Stimulated activated naive CD8-positive, alpha-beta T cell treated with anti-CD3 and anti-CD28 coated beads, Interleukin-15, Interleukin-2, amounts not matched to agents 100 U/mL and 50 U/mL, for 24 hours (primary cell): ENCODE measurements around the gene HDAC10.
A peak's percentile ranks its signal among the peaks of the same experiment; 100 is the strongest.
"Not testable (repeated sequence)": the region's sequence is repeated elsewhere in the genome, so short reads cannot be mapped to it uniquely, and the experiment has no call there.

Experiments
- ATAC-seq: fragments of 150-1000 bp; cut with Tn5 transposase; one replicate; pipeline ENCODE4 v1.10.0; 2021
- DNase-seq: peaks from one replicate; pipeline ENCODE4 v3.0.0; 2021

HDAC10 gene

DNA sequence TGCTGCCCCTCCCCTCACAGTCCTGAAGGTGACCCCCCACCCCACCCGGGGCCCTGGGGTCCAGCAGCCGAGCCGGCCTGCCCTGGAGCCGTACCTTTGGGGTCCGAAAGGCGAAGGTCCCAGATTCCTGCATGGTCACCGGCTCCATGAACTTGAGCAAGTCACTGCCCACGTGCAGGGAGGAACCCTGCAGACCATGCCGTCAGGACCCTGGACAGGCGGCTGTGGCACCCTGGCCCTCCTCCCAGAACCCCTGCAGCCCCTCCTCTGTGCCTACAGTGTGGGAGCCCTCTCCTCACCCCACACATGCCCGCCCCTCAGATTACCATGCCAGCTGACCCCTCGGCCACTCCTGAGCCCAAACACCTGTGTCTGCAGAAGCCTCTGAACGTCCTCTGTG, 33.4 kb upstream of the HDAC10 start:
- ATAC-seq (no peak), DNase-seq (no peak)

DNA sequence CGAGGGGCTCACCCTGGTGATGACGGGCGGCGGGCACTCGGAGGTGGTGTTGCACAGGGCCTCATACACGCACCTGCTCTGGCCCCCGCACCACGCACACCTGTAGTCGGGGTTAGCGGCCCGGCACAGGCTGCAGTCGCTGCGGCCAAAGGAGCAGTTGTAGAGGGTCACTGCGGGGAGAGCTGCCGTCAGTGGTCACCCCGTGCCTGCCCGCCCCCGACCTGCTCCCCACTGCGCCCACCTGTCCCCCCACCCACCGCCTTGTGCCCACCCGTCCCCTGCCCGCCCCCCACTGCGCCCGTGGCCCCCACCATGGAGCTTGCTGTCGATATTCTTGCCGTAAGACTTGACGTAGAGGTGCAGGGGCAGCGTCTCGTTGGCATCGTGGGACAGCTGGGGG, 32.8 kb upstream of the HDAC10 start:
- ATAC-seq, result no peak
- no peak for DNase-seq

DNA sequence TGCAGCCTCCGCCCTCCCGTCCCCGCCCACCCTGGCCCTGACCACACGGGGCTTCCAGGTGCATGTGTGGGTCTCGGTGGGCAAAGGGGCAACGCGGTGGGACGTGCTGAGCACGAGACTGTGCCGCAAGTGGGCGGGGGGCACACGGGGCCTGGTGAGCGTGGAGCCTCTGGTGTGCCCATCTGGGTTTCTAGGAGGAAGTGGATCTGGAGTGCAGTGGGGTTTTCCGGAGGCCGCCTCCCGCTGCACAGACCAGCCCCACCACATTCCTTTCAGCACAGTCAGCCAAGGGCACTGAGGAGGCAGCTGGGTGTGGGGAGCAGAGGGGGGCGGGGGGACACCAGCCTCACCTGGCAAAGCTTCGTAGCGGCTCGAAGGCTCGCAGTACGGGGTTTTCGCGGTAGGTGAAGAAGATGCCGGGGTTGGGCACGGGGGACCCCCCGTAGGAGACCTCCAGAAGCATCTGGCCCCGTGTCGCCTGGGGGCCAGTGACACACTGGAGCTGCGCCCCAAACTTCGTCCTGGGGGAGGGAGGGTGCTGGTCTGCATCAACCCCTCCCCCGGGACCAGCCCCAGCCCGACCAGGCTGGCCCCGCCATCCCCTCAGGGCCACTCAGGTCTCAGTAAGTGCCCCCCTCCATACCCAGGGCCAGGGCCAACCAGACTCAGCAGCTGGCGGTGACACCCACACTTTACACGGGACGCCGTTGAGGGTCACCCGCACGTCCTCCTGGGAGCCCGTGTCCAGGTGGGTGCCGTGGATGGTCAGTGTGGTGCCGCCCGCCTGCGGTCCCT, 31.5 kb upstream of the HDAC10 start:
- no peak for DNase-seq

DNA sequence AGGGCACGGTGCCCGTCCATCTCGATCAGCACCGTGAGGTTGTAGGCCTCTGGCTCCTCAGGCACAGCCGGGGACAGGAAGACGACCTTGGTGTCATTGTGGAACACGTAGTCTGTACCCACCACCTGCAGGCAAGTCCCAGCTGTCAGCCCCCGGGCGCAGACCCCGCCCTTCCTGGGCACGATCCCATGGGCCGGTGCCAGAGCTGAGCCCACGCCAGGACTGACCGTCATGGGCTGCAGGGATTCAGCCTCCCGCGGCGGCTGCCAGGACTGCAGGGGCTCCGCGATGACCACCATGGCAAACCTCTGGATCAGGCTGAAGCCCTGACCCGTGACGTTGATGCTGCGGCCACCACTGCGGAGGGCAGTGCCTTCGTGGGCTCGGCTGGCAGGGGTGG, 30.9 kb upstream of the HDAC10 start:
- DNase-seq, result no peak
- no peak for ATAC-seq

More for the DNA sequence above, 31.5 kb upstream of the HDAC10 start:
- ATAC-seq, result no peak

DNA sequence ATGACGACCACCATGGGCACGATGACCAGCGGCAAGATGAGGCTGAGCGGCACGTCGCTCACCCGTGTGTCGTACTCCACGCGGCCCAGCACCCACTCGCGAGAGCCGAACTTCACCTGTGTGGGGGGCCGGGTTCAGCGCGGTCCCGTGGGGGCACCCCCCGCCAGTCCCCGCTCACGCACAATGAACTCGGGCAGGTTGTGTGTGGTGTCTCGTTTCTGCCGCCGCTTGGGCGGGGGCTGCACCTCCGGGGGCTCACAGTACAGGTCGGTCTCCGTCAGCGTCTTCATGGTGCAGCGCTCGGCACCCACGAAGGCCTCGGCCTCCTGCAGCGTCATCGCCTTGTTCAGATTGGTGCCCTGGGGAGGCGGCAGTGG, 30.3 kb upstream of the HDAC10 start:
- no peak for ATAC-seq
- DNase-seq, result no peak

DNA sequence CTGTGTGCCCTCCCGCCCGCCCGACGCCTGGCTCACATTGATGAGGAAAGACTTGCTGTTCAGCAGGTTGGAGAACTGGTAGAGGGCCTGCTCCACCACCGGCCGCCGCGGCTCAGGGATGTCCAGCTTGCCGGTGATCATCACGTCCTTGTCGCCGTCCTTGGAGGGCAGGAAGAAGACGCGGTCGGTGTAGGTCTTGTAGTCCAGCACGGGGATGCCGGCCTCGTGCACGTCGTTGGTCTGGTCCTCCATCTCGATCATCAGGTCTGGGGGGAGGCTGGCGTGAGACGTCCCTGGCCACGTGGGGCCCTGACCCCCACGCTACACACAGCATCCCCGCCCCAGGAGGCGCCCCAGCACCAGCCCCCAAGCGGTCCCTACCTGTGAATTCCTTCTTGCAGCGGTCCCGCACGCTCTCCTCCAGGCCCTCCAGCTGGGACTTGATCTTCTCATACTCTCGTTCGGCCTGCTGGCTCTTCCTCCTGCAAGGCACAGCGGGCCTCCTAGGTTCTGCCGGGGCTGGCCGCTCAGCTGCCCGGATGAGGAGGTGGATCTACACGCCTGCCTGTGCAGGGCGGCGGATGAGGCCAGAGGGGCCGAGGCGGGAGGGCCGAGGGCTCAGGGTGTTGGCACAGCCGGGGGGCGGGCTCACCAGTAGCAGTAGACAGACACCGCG, 29.8 kb upstream of the HDAC10 start:
- no peak for ATAC-seq
- DNase-seq, result no peak

DNA sequence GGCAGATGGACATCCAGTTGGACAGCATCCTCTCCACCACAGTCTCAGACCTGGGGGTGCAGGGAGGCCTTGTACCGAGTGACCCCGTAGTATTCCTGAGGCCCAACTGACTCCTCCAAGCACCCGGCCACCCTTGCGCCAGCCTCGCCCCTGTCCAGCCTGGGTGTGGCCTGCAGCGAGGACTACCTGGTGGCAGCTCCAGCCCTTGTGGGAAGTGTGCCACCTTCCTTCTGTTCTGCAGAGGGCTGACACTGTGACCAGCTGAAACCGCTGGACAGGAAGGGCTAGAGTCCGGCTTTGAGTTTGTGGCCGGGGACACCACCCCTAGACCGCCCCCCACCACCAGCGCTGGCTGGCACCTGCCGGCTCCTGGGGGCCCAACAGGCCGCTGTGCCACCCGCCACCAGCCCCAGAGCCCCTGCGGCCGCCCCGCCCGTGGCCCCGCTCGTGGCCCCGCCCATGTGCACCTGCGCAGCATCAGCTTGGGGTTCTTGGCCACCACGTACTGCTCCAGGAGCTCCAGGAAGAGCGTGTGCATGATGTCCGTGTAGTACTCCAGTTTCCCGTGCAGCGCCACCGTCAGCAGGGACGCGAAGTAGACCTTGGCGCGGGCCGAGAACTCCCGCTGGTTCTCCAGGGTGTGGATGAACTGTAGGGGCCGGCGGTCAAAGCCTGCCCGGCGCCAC, 29.1 kb upstream of the HDAC10 start:
- ATAC-seq (no peak), DNase-seq (no peak)

DNA sequence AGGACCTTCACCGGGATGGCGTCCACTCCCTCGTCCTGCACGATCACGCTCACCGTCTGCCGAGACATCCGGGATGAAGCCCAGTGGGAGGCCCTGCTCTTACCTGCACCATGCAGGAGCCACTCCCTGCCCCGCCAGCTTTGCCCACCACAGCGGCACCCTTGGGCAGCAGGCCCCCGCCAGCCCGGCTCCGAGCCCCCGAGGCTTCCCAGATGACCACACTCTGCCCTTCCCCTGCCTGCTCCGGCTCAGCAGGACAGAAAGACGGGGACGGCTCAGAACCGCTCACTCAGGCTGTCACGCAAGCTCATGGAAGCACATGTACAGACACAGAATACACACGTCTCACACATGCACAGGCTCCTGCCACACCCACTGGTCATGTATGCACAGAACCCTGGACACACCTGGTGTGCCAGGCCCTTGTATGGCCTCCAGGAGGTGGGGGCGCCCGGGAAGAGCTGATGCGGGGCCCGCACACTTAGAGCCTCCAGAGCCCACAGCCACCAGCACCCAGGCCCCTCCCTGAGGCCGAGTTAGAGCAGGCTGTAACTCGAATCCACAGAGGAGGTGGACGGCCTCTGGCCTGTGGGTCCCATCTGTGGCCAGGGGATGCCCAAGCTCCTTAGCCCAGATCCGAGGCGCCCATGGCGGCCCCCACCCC, 28.0 kb upstream of the HDAC10 start:
- ATAC-seq (no peak), DNase-seq (no peak)

DNA sequence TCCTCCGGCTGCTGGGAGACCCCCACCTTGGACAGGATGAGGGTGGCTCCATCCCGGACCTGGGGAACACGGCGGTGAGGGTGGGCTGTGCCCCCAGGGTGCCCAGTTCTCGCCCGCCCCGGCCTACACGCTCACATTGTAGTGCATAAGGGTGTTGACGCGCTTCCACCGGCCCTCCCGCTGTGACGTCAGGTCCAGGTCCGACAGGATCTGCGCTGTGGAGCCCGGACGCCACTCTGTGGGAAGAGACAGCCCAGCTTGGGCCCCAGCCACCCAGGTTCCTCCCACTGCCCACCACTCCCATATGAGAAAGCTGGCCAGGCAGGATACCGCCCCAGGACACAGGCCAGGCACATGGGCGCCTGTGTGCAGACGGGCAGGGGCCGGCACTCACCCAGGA, 27.4 kb upstream of the HDAC10 start:
- DNase-seq (no peak), ATAC-seq (no peak)

DNA sequence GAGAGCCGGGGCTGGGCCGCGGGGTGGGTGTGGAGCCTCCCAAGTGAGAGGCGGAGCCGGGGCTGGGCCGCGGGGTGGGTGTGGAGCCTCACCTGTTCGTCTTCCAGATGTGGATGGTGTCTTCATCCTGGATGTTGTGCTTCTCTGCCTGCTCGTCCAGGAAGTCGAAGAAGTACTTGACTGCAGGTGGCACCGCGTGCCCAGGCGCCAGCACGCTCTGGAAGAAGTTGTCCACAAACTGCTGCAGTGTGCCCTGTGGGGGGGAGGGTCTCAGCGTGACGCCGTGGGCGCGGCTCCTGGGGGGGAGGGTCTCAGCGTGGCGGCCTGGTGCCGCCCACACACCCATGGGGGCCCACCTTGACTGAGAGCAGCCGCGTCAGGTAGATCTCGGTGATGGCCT, 26.7 kb upstream of the HDAC10 start:
- ATAC-seq (no peak), DNase-seq (no peak)

DNA sequence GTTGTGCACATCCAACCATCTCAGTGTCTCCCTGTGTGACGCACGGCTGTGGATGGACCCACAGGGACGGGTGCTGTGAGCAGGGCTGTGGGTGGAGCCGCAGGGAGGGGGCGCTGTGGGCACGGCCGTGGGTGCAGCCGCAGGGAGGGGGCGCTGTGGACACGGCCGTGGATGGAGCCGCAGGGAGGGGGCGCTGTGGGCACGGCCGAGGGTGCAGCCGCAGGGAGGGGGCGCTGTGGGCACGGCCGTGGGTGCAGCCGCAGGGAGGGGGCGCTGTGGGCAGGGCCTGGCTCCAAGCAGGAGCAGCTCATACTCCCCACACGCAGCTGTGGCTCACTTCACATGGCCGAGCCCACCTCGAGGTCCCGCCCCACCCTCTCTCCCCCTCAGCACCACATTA, 25.1 kb upstream of the HDAC10 start:
- ATAC-seq, result peak; percentile 61
- peak; percentile 61 for DNase-seq

DNA sequence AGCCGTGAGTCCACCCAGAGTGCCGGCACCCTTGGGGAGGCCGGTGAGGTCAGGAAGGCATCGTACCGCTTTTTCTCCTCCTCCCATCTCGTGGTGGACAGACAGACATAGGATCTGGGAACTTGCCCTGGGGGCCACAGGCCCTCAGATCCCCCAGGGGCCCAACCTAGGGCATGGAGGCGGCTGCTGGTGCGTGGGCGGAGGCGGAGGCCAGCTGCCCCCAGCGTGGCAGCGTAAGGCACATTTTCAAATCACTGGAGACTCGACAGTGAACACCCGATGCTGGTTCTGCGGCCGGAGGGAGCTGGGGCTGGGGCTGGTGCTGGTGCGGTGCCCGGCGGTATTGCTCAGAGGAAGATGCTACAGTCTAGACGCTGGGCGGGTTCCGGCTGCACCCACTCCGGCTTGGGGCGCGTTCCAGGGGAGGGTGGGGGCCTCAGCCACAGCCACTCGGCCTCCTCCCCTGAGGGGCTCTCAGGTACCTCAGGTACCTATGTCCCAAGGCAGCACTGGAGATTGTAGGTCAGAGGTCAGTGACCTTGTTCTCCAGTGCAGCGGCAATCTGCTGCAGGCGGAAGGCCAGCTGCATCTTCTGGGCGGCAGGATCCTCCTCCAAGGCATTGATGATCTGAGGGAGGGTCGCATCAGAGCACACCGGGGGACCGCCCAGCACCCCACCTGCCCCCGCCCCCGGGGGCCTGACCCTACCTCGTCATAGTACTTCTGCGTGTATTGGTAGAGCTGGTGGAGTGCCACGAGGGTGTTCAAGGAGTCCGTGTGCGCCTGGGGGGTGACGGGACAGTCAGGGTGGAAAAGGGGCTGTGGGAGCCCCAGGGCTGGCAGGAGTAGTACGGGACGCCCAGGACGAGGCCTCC, 24.4 kb upstream of the HDAC10 start:
- ATAC-seq (no peak), DNase-seq (no peak)

DNA sequence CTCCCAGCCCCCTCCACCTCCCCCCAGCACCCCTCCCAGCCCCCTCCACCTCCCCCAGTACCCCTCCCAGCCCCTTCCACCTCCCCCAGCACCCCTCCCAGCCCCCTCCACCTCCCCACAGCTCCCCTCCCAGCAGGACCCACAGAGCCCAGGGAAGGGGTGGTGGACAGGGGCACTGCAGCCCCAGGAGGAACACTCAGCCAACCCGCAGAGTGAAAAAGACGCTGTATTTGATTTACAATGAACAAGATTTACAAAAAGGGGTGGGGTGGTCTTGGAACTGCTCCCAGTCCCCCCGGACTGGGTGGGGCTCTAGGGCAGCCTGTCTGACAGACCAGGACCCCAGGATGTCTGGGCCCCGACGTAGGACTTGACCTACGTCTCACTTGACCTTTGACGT, 23.7 kb upstream of the HDAC10 start:
- DNase-seq, result no peak
- no peak for ATAC-seq

DNA sequence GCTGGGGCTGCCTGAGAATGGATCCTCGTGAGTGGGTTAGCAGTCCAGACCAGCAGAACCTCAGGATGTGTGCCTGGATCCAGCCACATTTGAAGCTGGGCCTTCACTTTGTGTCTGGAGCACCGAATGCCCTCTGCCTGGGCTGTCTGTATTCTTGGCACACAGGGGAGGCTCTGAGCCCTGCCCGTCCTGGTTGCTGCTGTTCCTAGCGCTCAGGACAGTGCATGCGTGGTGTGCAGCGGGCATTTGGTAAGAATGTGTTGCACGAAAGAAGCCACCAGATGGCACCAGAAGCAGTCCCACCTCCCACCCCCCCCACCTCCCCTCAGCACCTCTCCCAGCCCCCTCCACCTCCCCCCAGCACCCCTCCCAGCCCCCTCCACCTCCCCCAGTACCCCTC, 23.2 kb upstream of the HDAC10 start:
- ATAC-seq, result no peak
- peak; percentile 49 for DNase-seq

DNA sequence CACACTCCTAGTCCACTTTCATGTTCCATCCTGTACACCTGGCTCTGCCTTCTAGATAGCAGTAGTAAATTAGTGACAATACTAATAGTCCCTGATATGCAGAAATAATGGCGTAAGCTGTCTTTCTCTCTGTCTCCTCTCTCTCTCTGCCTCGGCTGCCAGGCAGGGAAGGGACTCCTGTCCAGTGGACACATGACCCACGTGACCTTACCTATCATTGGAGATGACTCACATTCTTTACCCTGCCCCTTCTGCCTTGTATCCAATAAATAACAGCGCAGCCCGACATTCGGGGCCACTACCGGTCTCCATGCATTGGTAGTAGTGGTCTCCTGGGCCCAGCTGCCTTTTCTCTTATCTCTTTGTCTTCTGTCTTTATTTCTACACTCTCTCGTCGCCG, 22.7 kb upstream of the HDAC10 start:
- not testable (repeated sequence) for DNase-seq, ATAC-seq

DNA sequence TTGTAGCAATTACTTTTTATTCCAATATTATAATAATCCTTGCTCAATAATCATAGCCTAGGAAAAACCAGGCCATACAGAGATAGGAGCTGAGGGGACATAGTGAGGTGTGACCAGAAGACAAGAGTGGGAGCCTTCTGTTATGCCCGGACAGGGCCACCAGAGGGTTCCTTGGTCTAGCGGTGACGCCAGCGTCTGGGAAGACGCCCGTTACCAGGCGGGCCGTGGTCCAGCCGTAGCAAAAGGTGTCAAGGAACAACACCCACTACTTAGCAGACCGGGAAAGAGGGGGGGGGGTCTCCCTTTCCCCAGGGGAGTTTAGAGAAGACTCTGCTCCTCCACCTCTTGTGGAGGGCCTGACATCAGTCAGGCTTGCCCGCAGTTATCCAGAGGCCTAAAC, 22.3 kb upstream of the HDAC10 start:
- not testable (repeated sequence) for ATAC-seq, DNase-seq

DNA sequence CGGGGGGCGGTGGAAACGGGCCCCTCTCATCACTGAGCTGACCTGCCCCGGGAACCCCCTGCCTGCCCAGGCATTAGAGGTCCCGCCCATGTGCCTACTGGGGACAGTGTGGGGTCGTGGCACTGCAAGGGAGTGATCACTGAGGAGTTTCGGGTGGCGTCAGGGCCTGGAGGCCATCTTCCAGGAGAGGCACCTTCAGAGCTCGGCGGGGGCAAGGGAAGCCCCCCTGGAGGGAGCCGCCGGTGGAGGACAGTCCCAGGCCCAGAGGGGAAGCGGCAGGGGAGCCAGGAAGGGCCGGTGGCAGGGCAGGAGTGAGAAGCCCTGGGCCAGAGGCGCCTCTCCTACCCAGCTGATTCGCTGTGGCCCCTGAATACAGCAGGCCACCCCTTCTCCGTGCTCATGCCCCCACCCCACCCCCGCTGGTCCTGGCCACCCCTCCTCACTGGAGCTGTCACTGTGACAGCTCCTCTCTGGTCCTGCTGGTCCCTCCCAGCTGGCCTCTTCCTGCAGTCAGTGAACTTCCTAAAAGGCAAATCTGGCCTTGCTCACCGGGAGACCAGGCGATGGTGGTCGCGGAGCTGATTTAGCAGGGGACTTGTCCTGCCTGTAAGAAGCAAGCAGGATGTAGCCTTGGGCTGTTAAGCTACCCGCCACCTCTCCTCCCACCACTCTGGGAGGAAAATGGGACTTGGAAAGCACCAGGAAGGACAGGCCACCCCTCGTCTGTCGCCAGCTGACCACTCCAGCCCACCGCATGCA, 21.2 kb upstream of the HDAC10 start:
- ATAC-seq (no peak), DNase-seq (no peak)

DNA sequence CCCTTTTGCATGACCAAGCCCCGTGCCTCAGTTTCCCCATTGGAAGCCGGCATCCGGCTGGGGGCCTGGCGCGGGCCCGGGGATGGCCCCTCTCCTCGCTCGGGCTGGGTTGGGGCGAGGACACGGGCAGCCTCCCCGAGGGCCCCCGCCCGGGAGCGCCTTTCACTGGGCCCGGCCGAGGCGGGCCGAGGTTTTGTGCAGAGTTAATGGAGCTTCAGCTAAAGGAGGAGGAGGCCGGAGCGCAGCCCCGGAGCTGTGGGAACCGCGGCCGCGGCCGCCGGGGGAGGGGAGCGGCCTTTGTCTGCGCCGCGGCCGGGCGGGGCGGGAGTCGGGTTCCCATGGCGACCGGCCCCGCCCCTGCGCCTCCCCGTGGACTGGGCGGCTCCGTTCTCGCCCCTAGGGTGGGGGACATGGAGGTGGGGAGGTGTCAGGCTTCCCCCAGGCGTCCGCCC, 20.5 kb upstream of the HDAC10 start:
- ATAC-seq (peak; percentile 25), DNase-seq (peak; percentile 75)

DNA sequence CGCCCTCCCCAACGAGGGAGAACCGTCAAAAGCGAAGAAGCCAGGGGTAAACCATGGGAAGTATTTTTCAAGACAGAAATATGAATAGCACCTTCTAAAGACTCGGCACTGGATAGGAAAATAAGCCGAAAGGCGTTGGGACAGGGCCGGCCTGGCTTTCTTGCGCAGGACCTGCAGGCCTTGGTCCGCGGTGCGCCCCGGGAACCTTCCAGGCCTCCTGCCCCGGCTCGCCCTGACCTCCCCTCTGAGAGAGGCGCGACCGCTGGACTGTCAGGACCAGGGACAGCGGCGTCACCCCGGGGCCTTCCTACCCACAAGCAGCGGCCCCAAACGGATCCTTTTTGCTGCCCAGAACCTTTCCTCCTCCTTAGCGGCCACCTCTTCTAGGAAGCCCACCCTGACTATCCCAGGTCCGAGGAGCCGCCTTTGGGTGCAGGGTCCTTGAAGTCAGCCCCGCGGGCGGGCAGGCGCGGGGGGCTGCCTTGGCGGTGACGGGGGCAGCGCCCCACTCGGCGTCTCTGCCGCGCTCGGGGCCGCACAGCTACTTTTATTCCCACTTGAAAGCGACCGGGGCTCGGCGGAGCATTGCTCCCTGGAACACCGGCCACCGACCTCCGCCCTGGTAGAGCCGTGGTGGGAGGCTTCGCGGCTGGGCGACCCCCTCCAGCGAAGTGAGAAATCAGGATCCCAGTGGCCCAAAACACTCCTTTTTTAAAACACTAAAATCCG, 19.8 kb upstream of the HDAC10 start:
- DNase-seq (peak; percentile 78), ATAC-seq (peak; percentile 24)

DNA sequence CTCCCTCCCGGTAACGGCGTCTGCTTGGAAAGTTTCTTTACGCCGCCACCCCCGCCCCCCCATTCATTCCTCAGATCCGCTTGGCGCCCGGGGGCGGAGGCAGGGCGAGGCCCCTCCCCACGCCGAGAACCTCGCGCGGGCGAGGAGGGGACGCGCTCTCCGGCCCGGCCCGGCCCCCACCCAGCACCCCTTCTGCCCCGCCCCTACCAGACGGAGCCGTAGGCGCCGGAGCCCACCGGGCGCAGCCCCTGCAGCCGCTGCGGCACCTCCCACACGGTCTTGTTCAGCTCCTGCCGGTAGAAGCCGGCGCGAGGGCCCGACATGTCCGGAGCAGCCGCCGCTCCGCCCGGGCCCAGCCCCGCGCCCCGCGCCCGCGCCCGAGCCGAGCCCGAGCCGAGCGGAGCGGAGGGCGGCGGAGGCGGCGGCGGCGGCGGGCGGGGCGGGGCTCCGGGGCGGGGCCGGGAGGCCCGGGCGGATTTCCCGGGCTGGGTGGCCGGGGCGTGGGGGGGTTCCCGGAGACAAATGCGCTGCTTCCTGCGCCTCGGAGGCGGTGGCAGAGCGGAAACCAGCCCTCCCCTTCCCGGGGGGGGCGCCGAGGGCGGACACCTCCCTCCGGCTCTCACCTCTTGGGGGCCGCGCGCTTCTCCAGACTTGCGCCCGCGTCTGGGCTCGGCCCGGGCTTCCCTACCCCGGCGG, 19.1 kb upstream of the HDAC10 start, which contains the start of gene MAPK11:
Gene MAPK11 (minus strand): TSS at position 411 of the 696 bp plus-strand sequence. CDS start 88 bp downstream, at position 323.
- ATAC-seq (peak; percentile 36), DNase-seq (peak; percentile 73)
